ENCODE measurements around the gene BHMT2.

The BHMT2 gene

GRCh38 chr5:79055017-79055416 lies 14.6 kb upstream of the BHMT2 start:
- no peak for DNase-seq (ENCODE audit: low read depth, low spot score)
- H3K4me3 ChIP-seq (ENCODE audit: low read length), result no peak overlapping the region

GRCh38 chr5:79056847-79057246 lies 12.7 kb upstream of the BHMT2 start:
- no peak overlapping the region for H3K4me3 ChIP-seq (ENCODE audit: low read length)
- DNase-seq (ENCODE audit: low read depth, low spot score), result no peak

- DNase-seq (ENCODE audit: low read depth, low spot score), result no peak
- H3K4me3 ChIP-seq (ENCODE audit: low read length), result no peak overlapping the region
Measured at GRCh38 chr5:79059674-79060073, 9.9 kb upstream of the BHMT2 start.

GRCh38 chr5:79062436-79062835 lies 7.1 kb upstream of the BHMT2 start:
- DNase-seq (ENCODE audit: low read depth, low spot score), result no peak
- no peak overlapping the region for H3K4me3 ChIP-seq (ENCODE audit: low read length)

GRCh38 chr5:79070350-79070667 lies 742 bp downstream of the BHMT2 start:
- no peak for DNase-seq (ENCODE audit: low read depth, low spot score)
- H3K4me3 ChIP-seq (ENCODE audit: low read length), result no peak overlapping the region

- no peak overlapping the region for H3K4me3 ChIP-seq (ENCODE audit: low read length)
- no peak for DNase-seq (ENCODE audit: low read depth, low spot score)
Measured at GRCh38 chr5:79074641-79075040, 5.1 kb downstream of the BHMT2 start.

- H3K4me3 ChIP-seq (ENCODE audit: low read length), result no peak overlapping the region
- DNase-seq (ENCODE audit: low read depth, low spot score), result no peak
Measured at GRCh38 chr5:79075646-79076426, 6.3 kb downstream of the BHMT2 start.

GRCh38 chr5:79076819-79077218 lies 7.3 kb downstream of the BHMT2 start:
- DNase-seq (ENCODE audit: low read depth, low spot score), result no peak
- no peak overlapping the region for H3K4me3 ChIP-seq (ENCODE audit: low read length)

- DNase-seq (ENCODE audit: low read depth, low spot score), result no peak
Measured at GRCh38 chr5:79077680-79078365, 8.3 kb downstream of the BHMT2 start.

GRCh38 chr5:79080804-79081203 lies 11.2 kb downstream of the BHMT2 start:
- no peak overlapping the region for H3K4me3 ChIP-seq (ENCODE audit: low read length)
- DNase-seq (ENCODE audit: low read depth, low spot score), result no peak

More at GRCh38 chr5:79077680-79078365, 8.3 kb downstream of the BHMT2 start:
- no peak overlapping the region for H3K4me3 ChIP-seq (ENCODE audit: low read length)

- no peak for DNase-seq (ENCODE audit: low read depth, low spot score)
- no peak overlapping the region for H3K4me3 ChIP-seq (ENCODE audit: low read length)
Measured at GRCh38 chr5:79081779-79082178, 12.2 kb downstream of the BHMT2 start.

GRCh38 chr5:79086116-79086515 lies 16.5 kb downstream of the BHMT2 start:
- no peak overlapping the region for H3K4me3 ChIP-seq (ENCODE audit: low read length)
- DNase-seq (ENCODE audit: low read depth, low spot score), result no peak

GRCh38 chr5:79088507-79088906 lies 18.9 kb downstream of the BHMT2 start:
- H3K4me3 ChIP-seq (ENCODE audit: low read length), result no peak overlapping the region
- DNase-seq (ENCODE audit: low read depth, low spot score), result no peak

- DNase-seq (ENCODE audit: low read depth, low spot score), result no peak
- H3K4me3 ChIP-seq (ENCODE audit: low read length), result no peak overlapping the region
Measured at GRCh38 chr5:79091064-79091463, 21.5 kb downstream of the BHMT2 start.

- no peak overlapping the region for H3K4me3 ChIP-seq (ENCODE audit: low read length)
- no peak for DNase-seq (ENCODE audit: low read depth, low spot score)
Measured at GRCh38 chr5:79093762-79094161, 24.2 kb downstream of the BHMT2 start.

GRCh38 chr5:79105868-79106267 lies 36.3 kb downstream of the BHMT2 start:
- H3K4me3 ChIP-seq (ENCODE audit: low read length), result no peak overlapping the region
- DNase-seq (ENCODE audit: low read depth, low spot score), result no peak

- H3K4me3 ChIP-seq (ENCODE audit: low read length), result no peak overlapping the region
- DNase-seq (ENCODE audit: low read depth, low spot score), result no peak
Measured at GRCh38 chr5:79107020-79107796, 37.6 kb downstream of the BHMT2 start.

GRCh38 chr5:79108086-79108485 lies 38.5 kb downstream of the BHMT2 start:
- no peak overlapping the region for H3K4me3 ChIP-seq (ENCODE audit: low read length)
- DNase-seq (ENCODE audit: low read depth, low spot score), result no peak

- no peak for DNase-seq (ENCODE audit: low read depth, low spot score)
- no peak overlapping the region for H3K4me3 ChIP-seq (ENCODE audit: low read length)
Measured at GRCh38 chr5:79108792-79109191, 39.2 kb downstream of the BHMT2 start.
